ENCODE measurements around the gene DNAJC1. TPM values are rescaled to one million over a fixed set of nuclear protein-coding genes. Genes with fewer than 3 reads are reported as not detected.

DNAJC1 gene
- total RNA-seq, 1 donor from 2014 or later = 12.0 TPM

DNA sequence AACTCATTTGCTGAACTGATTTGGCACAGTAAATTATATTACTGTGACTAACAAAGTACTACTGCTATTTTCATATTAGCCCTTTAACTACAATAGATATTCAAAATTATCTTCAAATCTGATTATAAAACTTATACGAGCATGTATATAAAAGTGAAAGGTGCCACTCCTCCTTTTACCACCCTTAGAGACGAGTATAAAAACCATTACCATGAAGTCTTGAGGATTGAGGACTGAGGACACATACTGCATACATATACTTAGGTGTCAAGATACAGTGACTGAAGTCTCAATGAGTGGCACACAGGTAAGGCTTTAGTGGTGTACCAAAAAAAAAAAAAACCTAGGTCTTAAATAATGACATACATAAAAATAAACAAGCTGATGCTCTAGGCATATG lies 98.6 kb downstream of the DNAJC1 start:
- Histone ChIP-seq H3K4me1 (no peaks in the 10 kb centered on the region), H3K36me3 (peaks cover 38% of the 10 kb centered on the region), H3K27me3 (ENCODE audit: low read depth) (no peaks in the 10 kb centered on the region), H3K4me3 (no peak overlapping the region), H3K27ac (replicated peaks) (no peak overlapping the region), H3K9me3 (replicated peaks) (no peaks in the 10 kb centered on the region)
- TF ChIP-seq, protein P1, sequence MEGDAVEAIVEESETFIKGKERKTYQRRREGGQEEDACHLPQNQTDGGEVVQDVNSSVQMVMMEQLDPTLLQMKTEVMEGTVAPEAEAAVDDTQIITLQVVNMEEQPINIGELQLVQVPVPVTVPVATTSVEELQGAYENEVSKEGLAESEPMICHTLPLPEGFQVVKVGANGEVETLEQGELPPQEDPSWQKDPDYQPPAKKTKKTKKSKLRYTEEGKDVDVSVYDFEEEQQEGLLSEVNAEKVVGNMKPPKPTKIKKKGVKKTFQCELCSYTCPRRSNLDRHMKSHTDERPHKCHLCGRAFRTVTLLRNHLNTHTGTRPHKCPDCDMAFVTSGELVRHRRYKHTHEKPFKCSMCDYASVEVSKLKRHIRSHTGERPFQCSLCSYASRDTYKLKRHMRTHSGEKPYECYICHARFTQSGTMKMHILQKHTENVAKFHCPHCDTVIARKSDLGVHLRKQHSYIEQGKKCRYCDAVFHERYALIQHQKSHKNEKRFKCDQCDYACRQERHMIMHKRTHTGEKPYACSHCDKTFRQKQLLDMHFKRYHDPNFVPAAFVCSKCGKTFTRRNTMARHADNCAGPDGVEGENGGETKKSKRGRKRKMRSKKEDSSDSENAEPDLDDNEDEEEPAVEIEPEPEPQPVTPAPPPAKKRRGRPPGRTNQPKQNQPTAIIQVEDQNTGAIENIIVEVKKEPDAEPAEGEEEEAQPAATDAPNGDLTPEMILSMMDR (IDR thresholded peaks at IDR 0.05; ENCODE audit: borderline replicate concordance) = no peak
- intact Hi-C loops (cut with micrococcal nuclease) = no loop called here
- DNase-seq = no peak

DNA sequence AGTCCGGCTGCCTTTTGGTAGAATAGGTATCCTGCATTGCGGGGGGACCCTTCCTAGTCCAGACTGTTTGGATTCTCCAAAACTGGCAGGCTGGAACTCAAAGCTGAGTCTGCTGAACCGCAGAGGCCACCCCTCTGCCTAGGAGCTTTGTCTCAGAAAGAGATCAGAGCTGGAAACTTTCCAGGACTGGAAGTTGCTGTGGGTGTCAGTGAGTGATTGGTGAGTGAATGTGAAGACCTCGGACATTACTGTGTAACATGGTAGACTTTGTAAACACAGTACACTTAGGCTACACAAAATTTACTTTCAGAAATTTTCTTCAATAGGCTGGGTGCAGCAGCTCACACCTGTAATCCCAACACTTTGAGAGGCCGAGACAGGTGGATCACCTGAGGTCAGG lies 103.8 kb downstream of the DNAJC1 start:
- Histone ChIP-seq H3K9me3 (replicated peaks) (peaks cover 2% of the 10 kb centered on the region), H3K27me3 (ENCODE audit: low read depth) (no peaks in the 10 kb centered on the region), H3K36me3 (peaks cover 52% of the 10 kb centered on the region), H3K4me1 (no peaks in the 10 kb centered on the region), H3K4me3 (no peak overlapping the region), H3K27ac (replicated peaks) (no peak overlapping the region)
- intact Hi-C loops (cut with micrococcal nuclease) = no loop called here
- TF ChIP-seq, protein P1 (IDR thresholded peaks at IDR 0.05; ENCODE audit: borderline replicate concordance) = no peak
- DNase-seq = no peak

DNA sequence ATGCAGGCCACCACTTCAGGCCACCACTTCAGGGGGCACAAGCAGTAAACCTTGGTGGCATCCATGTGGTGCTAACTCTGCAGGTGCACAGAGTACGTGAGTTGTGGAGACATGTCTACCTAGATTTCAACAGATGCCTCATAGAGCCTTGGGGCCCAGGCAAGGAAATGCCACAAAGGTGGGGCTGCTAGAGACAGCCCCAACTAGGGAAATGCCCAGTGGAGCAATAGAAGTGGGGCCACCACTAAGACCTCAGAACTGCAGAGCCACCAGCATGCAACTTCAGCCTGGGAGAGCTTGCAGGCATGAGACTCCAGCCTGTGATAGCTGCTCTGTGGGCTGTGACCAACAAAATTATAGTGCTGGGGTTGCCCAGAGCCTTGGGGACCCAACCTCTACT lies 107.6 kb downstream of the DNAJC1 start:
- no peaks in the 10 kb centered on the region for H3K27me3 ChIP-seq (ENCODE audit: low read depth)
- H3K27ac ChIP-seq (replicated peaks) = no peak overlapping the region
- H3K36me3 ChIP-seq = peaks cover 47% of the 10 kb centered on the region
- TF ChIP-seq, protein P1 (IDR thresholded peaks at IDR 0.05; ENCODE audit: borderline replicate concordance) = no peak
- no peak for DNase-seq
- H3K9me3 ChIP-seq (replicated peaks) = peaks cover 37% of the 10 kb centered on the region
- intact Hi-C loops (cut with micrococcal nuclease) = no loop called here
- H3K4me3 ChIP-seq = no peak overlapping the region
- no peaks in the 10 kb centered on the region for H3K4me1 ChIP-seq

DNA sequence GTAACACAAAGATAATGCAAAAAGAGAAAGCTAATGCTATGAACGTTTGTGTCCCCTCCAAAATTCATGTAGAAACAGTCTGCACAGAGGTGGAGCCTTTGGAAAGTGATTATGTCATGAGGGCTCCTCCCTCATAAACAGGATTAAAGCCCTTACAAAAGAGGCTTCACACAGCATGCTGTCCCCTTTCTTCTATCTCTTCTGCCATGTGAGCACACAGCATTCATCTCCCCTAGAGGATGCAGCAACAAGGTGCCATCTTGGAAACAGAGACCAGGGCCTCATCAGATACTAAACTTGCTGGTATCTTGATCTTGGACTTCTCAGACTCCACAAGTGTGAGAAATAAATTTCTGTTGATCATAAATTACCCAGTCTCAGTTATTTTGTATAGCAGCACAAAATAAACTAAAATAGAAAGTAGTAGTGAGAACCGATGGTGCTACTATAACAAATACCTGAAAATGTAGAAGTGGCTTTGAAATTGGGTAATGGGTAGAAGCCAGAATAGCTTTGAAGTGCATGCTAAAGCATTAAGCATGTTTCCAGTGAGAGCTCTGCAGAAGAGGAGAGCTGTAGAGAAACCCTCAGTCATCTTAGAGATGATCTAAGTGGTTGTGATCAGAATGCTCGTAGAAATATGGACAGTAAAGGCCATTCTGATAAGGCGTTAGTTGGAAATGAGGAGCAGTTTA lies 108.7 kb downstream of the DNAJC1 start:
- Histone ChIP-seq H3K36me3 (peaks cover 52% of the 10 kb centered on the region), H3K27ac (replicated peaks) (no peak overlapping the region), H3K9me3 (replicated peaks) (peaks cover 41% of the 10 kb centered on the region), H3K4me3 (no peak overlapping the region), H3K27me3 (ENCODE audit: low read depth) (no peaks in the 10 kb centered on the region), H3K4me1 (no peaks in the 10 kb centered on the region)
- intact Hi-C loops (cut with micrococcal nuclease) = no loop called here
- DNase-seq = no peak
- TF ChIP-seq, protein P1 (IDR thresholded peaks at IDR 0.05; ENCODE audit: borderline replicate concordance) = no peak

DNA sequence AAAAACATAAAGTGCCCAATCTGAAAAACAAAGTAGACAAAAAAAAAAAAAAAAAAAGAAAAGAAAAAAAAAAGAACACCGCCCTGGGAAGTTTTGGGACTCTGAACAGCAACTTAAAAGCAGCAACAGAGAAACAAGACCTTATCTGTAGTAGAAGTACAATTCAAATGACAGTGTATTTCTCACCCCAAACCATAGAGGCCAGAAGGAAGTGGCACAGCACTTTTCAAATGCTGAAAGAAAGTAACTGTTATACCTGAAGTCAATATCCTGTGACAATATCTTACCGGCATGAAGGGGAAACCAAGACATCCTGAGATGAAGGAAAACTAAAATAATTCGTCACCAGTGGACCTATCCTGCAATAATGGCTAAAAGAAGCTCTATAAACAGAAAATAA lies 112.1 kb downstream of the DNAJC1 start:
- Histone ChIP-seq H3K9me3 (replicated peaks) (peaks cover 66% of the 10 kb centered on the region), H3K27ac (replicated peaks) (no peak overlapping the region), H3K36me3 (peaks cover 35% of the 10 kb centered on the region), H3K27me3 (ENCODE audit: low read depth) (no peaks in the 10 kb centered on the region), H3K4me3 (no peak overlapping the region), H3K4me1 (no peaks in the 10 kb centered on the region)
- intact Hi-C loops (cut with micrococcal nuclease) = no loop called here
- TF ChIP-seq, protein P1 (IDR thresholded peaks at IDR 0.05; ENCODE audit: borderline replicate concordance) = no peak
- DNase-seq = no peak
